Muscle of arm (tissue), 12 donors: ENCODE data around the gene AVPI1. TPM values are rescaled to one million over a fixed set of nuclear protein-coding genes. Genes with fewer than 3 reads are reported as not detected.
"Not testable (repeated sequence)": the region's sequence is repeated elsewhere in the genome, so short reads cannot be mapped to it uniquely, and the experiment has no call there.

ENCODE experiments used
- DNase-seq: peaks from one replicate; pipeline ENCODE4 v3.0.0-alpha.2; 2013
- polyA plus RNA-seq, 12 donors: library from polyadenylated mRNA; unstranded; fragments of 120-200 nt; gene quantifications; one replicate each; pipeline ENCODE4 v1.2.1, GENCODE V29; 2013; ENCODE audit not compliant: insufficient read length in 12 of 12

The AVPI1 gene
- polyA plus RNA-seq, 12 donors, result 2.9 to 12.8 (median 4.0) TPM; not detected in 1

- peak; percentile 80 for DNase-seq
These were observed 26.9 kb upstream of the AVPI1 start for GRCh38 chr10:97713826-97714400.

GRCh38 chr10:97713339-97713825, 26.3 kb upstream of the AVPI1 start, which contains the start of gene MARVELD1:
Gene MARVELD1 (plus strand): TSS chr10:97713730. CDS start chr10:97713877, 147 bp downstream.
- peak; percentile 92 for DNase-seq

- no peak for DNase-seq
These were observed 24.9 kb upstream of the AVPI1 start for GRCh38 chr10:97711640-97712572.

GRCh38 chr10:97708976-97709946, 22.2 kb upstream of the AVPI1 start:
- peak; percentile 89 for DNase-seq

GRCh38 chr10:97708167-97708566, 21.1 kb upstream of the AVPI1 start:
- no peak for DNase-seq

- DNase-seq, result no peak
These were observed 20.3 kb upstream of the AVPI1 start for GRCh38 chr10:97707134-97707861.

- DNase-seq, result no peak
These were observed 18.1 kb upstream of the AVPI1 start for GRCh38 chr10:97705006-97705670.

GRCh38 chr10:97704341-97704740, 17.3 kb upstream of the AVPI1 start:
- DNase-seq, result no peak

- DNase-seq, result no peak
These were observed 16.5 kb upstream of the AVPI1 start for GRCh38 chr10:97703398-97704067.

- DNase-seq, result peak; percentile 77
These were observed 14.5 kb upstream of the AVPI1 start for GRCh38 chr10:97701438-97702069.

GRCh38 chr10:97698072-97698655, 11.1 kb upstream of the AVPI1 start:
- DNase-seq, result not testable (repeated sequence)

- DNase-seq, result no peak
These were observed 3.1 kb upstream of the AVPI1 start for GRCh38 chr10:97690133-97690532.

GRCh38 chr10:97689559-97690020, 2.5 kb upstream of the AVPI1 start:
- DNase-seq, result no peak

- DNase-seq, result no peak
These were observed 1.0 kb upstream of the AVPI1 start for GRCh38 chr10:97687785-97688781.

- DNase-seq, result no peak
These were observed 610 bp downstream of the AVPI1 start for GRCh38 chr10:97686301-97686961.

- no peak for DNase-seq
These were observed 1.6 kb downstream of the AVPI1 start for GRCh38 chr10:97685395-97685958.
